HS-5 (cell line): ENCODE results near the gene ERAL1.
"Not testable (repeated sequence)": the region's sequence is repeated elsewhere in the genome, so short reads cannot be mapped to it uniquely, and the experiment has no call there.

Experiments
- DNase-seq: peaks from one replicate; pipeline ENCODE4 v3.0.0-alpha.2; 2012; ENCODE audit warnings: low read depth

Gene ERAL1

DNA sequence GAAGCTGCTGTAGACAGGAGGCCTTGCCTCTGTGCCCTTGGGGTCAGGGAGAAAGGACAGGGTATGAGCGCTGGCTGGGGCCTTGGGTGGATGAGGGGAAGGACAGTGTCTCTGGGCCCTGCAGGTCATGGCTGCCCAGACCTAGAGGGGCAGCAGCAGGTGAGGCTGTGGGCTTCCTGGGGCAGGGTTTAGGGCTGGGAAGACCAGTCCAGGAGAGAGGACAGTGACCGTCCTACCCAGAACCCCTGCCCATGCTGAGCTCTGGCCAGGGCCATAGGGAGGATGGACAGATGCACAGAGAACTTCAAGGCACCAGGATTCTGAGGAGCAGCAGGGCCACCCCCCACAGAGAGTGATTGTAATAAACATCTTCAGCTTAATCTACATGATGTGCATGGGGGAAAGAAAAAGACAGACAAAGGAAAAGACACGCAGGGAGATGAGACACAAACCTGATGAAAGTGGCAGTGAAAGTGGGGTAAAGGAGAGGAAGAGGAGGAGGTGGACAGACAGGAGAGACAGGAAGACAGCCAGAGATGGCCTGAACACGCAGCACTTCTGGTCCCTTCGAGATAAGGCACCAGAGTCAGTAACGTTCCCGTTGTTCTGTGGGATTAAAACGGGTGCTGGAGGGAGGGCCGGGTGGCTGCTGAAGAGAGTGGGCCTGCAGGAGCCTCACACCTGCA, 25.2 kb downstream of the ERAL1 start:
- DNase-seq: no peak

GRCh38 chr17:28880572-28880945, 25.7 kb downstream of the ERAL1 start:
- DNase-seq: no peak

DNA sequence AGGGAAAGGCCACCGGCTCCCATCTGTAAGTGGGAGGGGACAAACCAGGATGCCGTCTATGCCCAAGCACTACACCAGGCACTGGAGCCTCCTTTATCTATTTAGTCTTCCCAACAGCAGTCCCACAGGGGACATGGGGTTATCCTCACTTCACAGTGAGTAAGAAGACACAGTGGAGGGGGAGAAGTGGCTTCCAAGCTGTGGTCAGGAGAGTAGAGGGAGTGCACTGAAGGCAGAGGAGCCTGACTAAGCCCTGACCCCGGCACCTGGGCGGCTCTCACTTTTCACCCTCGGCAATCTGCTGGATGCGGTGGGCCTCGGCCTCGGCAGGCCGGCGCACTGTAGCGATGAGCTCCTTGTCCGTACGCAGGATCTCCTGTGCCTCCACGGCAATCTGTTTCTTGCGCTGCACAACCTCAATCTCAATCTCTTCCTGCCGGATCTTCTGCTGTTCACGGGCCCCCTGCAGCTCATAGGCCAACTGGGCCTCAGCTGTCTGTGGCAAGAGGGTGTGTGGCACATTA, 26.8 kb downstream of the ERAL1 start:
- no peak for DNase-seq

DNA sequence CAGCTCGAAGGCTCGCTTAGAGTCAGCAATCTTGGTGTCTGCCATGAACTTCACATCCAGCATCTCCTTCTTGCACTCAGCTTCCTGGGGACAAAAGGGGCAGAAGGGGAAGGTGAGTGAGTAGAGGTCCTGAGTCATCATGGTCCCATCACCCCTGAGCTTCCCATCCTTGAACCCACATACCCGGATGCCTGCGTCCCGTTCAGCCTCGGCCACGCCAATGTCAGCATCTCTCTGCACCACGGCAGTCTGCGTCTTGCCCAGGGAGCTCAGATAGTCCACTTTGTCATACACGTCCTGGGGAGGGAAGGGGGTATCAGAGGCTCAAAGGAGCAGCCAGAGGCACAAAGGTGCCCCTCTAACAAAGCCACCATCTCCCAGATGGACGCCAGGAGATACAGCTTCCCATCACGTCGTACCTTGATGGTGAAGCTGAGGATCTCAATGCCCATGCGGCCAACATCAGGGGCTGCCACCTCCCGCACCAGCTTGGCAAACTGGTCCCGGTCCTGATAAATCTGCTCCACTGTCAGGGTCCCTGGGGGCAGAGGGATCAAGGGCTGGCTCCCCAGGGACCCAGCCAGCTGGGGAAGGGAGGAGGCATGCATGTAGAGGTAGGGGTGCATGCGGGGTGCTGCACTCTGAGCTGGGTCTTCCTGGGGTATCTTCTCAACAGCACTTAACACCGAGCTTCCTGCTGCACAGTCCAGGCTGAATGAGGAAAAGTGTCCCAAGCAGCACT, 27.5 kb downstream of the ERAL1 start:
- DNase-seq: no peak

DNA sequence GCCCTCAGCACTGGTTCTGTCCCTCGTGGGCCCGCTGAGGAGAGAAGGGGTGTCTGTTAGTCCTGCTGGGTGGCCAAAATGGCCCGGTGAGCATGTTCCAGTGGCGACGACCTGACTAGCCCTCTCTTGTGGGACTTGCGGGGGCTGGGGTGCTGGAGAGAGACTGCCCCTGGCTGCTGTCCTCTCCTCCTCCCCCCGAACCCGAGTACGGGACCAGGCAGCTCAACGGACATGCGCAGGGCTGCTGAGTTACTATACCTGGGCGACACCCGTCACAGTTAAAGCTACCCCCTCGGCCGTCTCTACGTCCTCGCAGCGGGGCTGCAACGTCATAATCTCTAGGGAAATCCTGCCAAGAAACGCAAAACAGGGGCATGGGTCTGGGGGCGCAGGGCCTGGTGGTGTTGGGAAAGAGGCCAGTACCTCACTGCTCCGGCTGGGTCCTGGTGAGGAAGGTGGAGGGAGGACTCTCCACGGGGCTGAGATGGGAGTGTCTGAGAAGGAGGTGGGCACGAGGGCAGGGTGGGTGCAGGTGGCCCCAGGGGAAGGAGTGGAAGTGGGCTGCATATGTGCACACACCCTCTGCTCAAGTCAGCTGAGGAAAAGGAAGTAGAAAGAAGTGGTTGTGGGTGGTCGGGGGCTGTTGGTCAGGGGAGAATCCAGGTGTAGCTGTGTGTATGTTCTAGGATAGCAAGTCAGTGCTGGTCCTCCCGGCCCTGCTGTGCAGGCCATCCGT, 29.3 kb downstream of the ERAL1 start:
- no peak for DNase-seq

- DNase-seq: no peak
These were observed 30.5 kb downstream of the ERAL1 start for GRCh38 chr17:28885363-28885762.

DNA sequence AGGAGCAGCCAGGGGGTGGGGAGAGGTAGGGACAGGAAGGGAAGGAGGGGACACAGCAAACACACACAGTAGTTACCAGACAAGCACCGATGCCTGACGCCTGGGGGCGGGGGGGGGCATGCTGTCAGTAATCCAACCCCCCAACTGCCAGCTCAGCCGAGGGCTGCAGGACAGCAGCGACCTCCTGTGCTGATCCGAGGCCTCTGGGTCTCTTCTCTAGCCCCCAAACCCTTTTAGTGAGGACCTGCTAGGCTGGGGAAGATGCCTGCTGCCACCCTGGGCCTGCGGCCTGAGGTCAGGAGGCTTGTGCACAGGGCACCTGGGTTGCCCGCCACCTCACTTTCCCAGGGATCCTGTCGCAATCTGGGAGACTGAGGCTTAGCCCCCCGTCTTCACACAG, 31.1 kb downstream of the ERAL1 start:
- DNase-seq: no peak

- DNase-seq: no peak
These were observed 33.2 kb downstream of the ERAL1 start for GRCh38 chr17:28887871-28888471.

- no peak for DNase-seq
These were observed 34.0 kb downstream of the ERAL1 start for GRCh38 chr17:28888832-28889231.

- no peak for DNase-seq
These were observed 35.2 kb downstream of the ERAL1 start for GRCh38 chr17:28889996-28890395.

GRCh38 chr17:28891201-28891600, 36.4 kb downstream of the ERAL1 start:
- no peak for DNase-seq

GRCh38 chr17:28892024-28892423, 37.2 kb downstream of the ERAL1 start:
- no peak for DNase-seq

DNA sequence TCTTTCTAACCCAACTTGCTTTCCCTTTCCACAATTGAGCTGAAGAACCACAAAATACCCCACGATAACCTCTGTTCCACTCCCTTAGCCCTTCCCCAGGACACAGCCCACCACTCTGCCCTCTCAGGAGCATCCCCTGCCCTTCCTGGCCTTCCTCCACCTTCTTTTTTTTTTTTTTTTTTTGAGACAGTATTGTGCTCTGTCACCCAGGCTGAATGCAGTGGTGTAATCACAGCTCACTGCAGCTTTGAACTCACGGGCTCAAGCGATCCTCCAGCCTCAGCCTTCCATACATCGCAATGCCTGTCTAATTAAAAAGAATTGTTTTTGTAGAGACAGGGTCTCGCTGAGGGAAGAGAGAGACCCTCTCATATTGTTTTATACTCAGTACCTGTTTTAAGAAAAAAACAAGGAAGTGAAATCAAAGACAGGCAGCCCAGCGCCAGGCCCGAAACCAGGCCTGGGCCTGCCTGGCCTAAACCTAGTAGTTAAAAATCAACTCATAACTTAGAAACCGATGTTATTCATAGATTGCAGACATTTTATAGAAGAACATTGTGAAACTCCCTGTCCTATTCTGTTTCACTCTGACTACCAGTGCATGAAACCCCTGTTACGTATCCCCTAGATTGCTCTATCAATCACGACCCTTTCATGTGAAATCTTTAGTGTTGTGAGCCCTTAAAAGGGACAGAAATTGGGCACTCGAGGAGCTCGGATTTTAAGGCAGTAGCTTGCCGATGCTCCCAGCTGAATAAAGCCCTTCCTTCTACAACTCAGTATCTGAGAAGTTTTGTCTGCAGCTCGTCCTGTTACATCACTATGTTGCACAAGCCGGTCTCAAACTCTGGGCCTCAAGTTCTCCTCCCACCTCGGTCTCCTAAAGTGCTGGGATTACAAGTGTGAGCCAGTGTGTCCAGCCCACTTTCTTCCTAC, 38.7 kb downstream of the ERAL1 start:
- DNase-seq: not testable (repeated sequence)

DNA sequence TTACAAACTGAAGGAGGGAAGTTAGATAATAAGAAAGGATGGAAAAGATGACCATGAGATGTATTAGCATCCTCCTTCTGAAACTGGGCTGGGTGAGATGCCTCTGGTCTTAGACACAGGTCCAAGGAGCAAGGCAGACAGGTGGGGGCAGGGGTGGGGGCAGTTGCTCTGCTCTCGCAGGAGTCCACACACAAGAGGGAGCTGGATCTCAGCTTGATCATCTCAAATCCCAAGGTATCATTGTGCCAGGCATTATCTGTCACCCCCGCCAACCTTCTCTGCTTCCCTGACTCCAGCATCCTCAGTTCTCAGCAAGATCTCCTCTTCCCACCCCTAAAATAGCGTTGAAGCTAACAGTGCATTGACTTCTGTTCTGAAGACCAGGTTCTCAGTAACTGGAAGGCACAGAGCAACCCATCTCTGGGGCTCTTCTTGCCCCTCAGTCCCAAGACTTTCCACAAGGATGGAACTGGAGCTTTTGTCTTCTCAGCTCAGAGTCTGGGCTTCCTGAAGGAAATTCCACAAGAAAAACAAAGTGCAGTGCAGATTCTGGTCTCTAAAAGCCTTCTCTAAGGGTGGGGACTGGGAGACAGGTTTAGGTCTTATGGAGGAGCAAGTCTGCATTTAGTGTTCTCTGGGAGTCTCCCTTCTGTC, 41.1 kb downstream of the ERAL1 start:
- no peak for DNase-seq

DNA sequence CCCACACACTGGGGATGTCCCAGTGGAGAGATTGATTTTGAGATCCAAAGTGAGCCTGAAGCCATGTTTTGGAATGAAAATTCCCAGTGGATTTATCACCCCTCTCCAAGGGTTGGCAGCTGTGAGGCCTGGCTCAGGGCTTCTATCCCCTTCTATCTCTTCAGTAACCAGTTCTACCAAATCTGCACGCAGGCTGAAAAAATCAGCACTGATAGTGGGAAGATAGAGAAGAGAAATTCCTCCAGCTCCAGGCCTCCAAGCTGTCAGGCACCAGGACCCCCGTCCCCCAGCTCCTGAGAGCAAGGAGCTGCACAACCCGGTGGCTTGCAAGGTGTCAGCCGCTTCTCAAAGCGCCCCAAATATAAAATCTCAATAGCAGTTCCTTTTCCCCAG, 41.7 kb downstream of the ERAL1 start:
- DNase-seq: no peak

DNA sequence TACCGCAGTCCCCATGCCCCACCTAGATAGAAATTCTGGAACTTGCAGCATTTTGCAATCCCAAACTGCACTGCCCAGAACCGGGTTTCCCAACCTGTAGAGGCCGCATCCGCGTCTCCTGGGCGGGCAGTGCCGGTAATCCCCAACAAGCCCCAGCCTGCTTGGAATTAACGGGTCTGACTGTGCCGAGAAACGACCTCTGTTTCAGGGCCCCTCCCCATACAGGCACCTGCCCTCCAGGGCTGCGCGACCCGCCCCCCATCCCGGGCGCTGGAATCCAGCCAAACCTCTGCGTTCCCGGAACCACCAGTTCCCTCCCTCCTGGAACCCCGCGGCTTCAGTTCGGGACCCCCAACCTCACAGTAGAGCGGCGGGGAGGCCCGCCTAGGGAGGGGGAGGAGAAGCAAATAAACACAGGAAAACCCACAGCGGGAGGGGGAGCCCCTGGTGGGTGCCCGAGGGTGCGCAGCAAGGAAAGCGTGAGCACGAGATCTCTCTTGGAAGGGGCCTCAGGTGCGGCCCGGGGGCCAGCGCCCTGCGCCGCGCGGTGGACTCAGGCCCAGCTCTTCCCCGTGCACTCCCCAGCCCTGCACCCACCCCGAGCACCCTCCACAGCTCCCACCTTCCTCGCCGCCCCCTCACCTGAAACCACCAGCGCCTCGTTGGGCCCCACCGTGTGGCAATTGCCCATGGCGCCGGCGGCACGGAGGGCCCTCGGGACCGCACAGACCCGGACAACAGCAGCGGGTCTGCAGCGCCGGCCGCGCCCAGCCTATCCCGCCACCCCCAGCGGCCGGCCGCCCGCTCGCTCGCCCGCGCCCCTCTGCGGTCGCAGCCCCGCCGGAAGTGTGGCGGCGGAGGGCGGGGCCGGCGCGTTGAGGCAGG, 42.3 kb downstream of the ERAL1 start, which contains the start of gene FLOT2:
Gene FLOT2, minus strand, starts transcription at position 850 of the 885 bp plus-strand sequence. Its CDS starts 159 bp downstream, at position 691.
- no peak for DNase-seq

DNA sequence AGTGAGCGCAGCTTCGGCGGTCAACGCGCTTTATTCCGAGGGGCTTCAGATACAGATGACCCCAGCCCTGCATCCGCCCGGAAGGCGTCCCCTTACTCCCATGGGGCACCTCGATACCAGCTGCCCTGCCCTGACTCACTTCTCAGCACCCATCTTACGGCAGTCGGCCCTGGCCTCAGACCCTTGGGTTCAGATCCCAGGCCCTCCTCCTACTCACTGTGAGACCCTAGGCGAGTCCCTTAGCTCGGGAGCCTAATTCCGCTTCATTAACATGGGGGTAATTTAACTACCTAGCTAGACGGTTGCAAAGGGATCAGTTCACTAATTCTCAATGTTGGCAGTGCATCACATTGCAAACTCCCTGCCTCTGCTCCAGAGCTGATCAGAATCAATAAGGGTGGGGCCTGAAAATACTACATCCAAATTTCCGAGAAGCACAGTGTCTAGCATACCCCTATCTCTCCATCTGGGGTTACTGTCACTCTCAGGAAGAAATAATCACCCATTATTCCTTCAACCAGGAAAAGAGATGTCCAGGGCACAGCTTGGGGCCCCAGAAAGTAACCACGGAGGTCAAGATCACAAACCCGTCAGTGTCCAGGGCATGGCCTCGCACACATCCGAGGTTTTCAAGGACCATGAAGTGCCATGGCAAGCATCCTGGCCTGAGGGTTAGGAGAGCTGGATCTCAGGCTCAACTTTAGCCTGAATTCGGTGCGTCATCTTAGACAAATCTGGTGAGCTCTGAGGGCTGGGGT, 43.1 kb downstream of the ERAL1 start:
- no peak for DNase-seq

GRCh38 chr17:28898527-28898955, 43.7 kb downstream of the ERAL1 start:
- DNase-seq: no peak
